ENCODE results near the gene LRRC71. TPM values are rescaled to one million over a fixed set of nuclear protein-coding genes. Genes with fewer than 3 reads are reported as not detected.

LRRC71 gene
- total and polyA plus RNA-seq, 2 experiments from 2014 or later: 0.24 TPM; not detected in 1

GRCh38 chr1:156906206-156906906 is 14.1 kb upstream of the LRRC71 start (continued):
- no peak for TF ChIP-seq ZNF462 (CRISPR knock-in tag; IDR thresholded peaks at IDR 0.05)
- TF ChIP-seq ZNF114 (CRISPR knock-in tag; IDR thresholded peaks at IDR 0.05): no peak
- TF ChIP-seq, protein P1, sequence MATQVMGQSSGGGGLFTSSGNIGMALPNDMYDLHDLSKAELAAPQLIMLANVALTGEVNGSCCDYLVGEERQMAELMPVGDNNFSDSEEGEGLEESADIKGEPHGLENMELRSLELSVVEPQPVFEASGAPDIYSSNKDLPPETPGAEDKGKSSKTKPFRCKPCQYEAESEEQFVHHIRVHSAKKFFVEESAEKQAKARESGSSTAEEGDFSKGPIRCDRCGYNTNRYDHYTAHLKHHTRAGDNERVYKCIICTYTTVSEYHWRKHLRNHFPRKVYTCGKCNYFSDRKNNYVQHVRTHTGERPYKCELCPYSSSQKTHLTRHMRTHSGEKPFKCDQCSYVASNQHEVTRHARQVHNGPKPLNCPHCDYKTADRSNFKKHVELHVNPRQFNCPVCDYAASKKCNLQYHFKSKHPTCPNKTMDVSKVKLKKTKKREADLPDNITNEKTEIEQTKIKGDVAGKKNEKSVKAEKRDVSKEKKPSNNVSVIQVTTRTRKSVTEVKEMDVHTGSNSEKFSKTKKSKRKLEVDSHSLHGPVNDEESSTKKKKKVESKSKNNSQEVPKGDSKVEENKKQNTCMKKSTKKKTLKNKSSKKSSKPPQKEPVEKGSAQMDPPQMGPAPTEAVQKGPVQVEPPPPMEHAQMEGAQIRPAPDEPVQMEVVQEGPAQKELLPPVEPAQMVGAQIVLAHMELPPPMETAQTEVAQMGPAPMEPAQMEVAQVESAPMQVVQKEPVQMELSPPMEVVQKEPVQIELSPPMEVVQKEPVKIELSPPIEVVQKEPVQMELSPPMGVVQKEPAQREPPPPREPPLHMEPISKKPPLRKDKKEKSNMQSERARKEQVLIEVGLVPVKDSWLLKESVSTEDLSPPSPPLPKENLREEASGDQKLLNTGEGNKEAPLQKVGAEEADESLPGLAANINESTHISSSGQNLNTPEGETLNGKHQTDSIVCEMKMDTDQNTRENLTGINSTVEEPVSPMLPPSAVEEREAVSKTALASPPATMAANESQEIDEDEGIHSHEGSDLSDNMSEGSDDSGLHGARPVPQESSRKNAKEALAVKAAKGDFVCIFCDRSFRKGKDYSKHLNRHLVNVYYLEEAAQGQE (IDR thresholded peaks at IDR 0.05; ENCODE audit: unreplicated experiment): no peak
- TF ChIP-seq EZH2phosphoT487 (IDR thresholded peaks at IDR 0.05; ENCODE audit: unreplicated experiment): no peak
- TF ChIP-seq EZH2 (IDR thresholded peaks at IDR 0.05; ENCODE audit: low read depth, unreplicated experiment): no peak
- no peak for TF ChIP-seq CTCF (conservative IDR thresholded peaks at IDR 0.05; ENCODE audit: low read depth in 2 of 2)
- TF ChIP-seq NANOG (IDR thresholded peaks at IDR 0.05; ENCODE audit: borderline replicate concordance): no peak
- no peak for TF ChIP-seq POLR2AphosphoS5 (IDR thresholded peaks at IDR 0.05; ENCODE audit: low read depth)

Data from GM23338 (cell line).